Occipital lobe (tissue), 2 donors: ENCODE measurements around the gene CALB2. TPM values are rescaled to one million over a fixed set of nuclear protein-coding genes. Genes with fewer than 3 reads are reported as not detected.

Experiments
- DNase-seq: peaks from one replicate; lab custom pipeline; 2025; lab: John Stamatoyannopoulos, UW
- total RNA-seq: library from RNA; depleted of rRNA; stranded (reverse); fragments of >200 nt; gene quantifications from one replicate; pipeline ENCODE4 v1.2.3, GENCODE V29; 2014

CALB2 gene
- total RNA-seq, 1 donor from 2014 or later, result 9.2 TPM

- no peak for DNase-seq
Observed at GRCh38 chr16:71387045-71387871, 28.7 kb downstream of the CALB2 start.

GRCh38 chr16:71389330-71389729, 30.8 kb downstream of the CALB2 start:
- DNase-seq, result no peak

GRCh38 chr16:71396594-71396993, 38.1 kb downstream of the CALB2 start:
- DNase-seq, result no peak

GRCh38 chr16:71399801-71400563, 41.5 kb downstream of the CALB2 start:
- DNase-seq, result no peak

- no peak for DNase-seq
Observed at GRCh38 chr16:71402007-71402406, 43.5 kb downstream of the CALB2 start.

GRCh38 chr16:71402674-71403073, 44.2 kb downstream of the CALB2 start:
- no peak for DNase-seq

GRCh38 chr16:71404364-71404763, 45.8 kb downstream of the CALB2 start:
- DNase-seq, result no peak

- DNase-seq, result no peak
Observed at GRCh38 chr16:71406316-71406715, 47.8 kb downstream of the CALB2 start.

- DNase-seq, result no peak
Observed at GRCh38 chr16:71406724-71407123, 48.2 kb downstream of the CALB2 start.

- DNase-seq, result no peak
Observed at GRCh38 chr16:71407731-71408130, 49.2 kb downstream of the CALB2 start.

GRCh38 chr16:71408536-71408935, 50.0 kb downstream of the CALB2 start:
- DNase-seq, result no peak

GRCh38 chr16:71409011-71409775, 50.7 kb downstream of the CALB2 start:
- no peak for DNase-seq

GRCh38 chr16:71410146-71410545, 51.6 kb downstream of the CALB2 start:
- no peak for DNase-seq

- peak; percentile 45 for DNase-seq
Observed at GRCh38 chr16:71412270-71413160, 54.0 kb downstream of the CALB2 start.

GRCh38 chr16:71413341-71413740, 54.8 kb downstream of the CALB2 start:
- no peak for DNase-seq

- DNase-seq, result no peak
Observed at GRCh38 chr16:71414038-71414437, 55.5 kb downstream of the CALB2 start.

- DNase-seq, result no peak
Observed at GRCh38 chr16:71421911-71422310, 63.4 kb downstream of the CALB2 start.

GRCh38 chr16:71423016-71423415, 64.5 kb downstream of the CALB2 start:
- DNase-seq, result no peak

GRCh38 chr16:71423865-71424264, 65.3 kb downstream of the CALB2 start:
- DNase-seq, result no peak

- no peak for DNase-seq
Observed at GRCh38 chr16:71424626-71425025, 66.1 kb downstream of the CALB2 start.

- DNase-seq, result no peak
Observed at GRCh38 chr16:71425746-71426068, 67.2 kb downstream of the CALB2 start.
